NCI-H1436 (cell line): Measurements from ENCODE around the gene SCYGR4.
"Not testable (repeated sequence)": the region's sequence is repeated elsewhere in the genome, so short reads cannot be mapped to it uniquely, and the experiment has no call there.

ENCODE experiments used
- DNase-seq: peaks from one replicate; lab custom pipeline; 2025; lab: John Stamatoyannopoulos, UW

The SCYGR4 gene, protein sequence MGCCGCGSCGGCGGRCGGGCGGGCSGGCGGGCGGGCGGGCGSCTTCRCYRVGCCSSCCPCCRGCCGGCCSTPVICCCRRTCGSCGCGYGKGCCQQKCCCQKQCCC

DNA sequence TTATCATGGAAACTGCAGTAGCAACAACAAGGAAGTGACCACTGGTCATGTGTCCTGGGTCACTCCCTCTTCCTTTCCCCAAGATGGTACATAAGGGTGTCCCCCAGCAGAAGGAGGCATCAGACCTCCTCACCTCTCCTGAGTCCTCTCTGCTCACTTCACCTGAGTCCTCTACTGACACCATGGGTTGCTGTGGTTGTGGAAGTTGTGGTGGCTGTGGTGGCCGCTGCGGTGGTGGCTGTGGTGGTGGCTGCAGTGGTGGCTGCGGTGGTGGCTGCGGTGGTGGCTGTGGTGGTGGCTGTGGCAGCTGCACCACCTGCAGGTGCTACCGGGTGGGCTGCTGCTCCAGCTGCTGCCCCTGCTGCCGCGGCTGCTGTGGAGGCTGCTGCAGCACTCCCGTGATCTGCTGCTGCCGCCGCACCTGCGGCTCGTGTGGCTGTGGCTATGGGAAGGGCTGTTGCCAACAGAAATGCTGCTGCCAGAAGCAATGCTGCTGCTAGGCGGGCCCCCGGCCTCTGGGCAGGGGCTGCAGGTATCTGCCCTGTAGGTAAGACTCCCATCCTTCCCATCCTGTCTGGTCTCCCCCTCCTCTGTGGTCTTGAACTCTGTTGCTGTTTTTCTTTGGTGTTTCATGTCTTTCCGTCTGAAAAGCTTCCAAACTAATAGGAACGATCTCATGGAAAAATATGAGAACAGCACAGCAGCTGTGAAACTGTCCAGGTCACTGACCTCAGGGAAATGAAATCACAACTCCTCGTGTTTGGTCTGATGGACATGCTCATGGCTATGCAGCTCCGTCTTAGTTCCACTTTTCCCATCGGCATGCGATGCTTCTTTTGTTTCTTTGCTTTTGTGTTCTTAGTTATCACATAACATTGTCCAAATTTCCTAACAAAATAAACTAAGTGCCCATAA is at the start of gene SCYGR4:
Gene SCYGR4 (plus strand): TSS at position 183 of the 915 bp plus-strand sequence. CDS start 0 bp downstream, at position 183.
- no peak for DNase-seq

DNA sequence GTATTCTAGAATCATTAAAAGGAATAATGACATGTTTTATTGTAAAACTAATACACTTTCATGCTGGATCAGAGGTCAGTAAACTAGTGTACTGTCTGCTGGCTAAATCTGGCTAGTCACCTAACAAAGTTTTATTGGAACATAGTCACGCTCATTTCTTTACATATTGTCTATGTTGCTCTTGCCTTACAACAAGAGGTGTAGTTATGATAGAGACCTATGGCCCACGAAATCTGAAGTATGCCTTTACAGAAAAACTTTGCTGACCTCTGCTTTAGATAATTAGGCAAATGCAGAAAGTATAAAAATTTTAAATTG is 48.5 kb upstream of the SCYGR4 start:
- no peak for DNase-seq

DNA sequence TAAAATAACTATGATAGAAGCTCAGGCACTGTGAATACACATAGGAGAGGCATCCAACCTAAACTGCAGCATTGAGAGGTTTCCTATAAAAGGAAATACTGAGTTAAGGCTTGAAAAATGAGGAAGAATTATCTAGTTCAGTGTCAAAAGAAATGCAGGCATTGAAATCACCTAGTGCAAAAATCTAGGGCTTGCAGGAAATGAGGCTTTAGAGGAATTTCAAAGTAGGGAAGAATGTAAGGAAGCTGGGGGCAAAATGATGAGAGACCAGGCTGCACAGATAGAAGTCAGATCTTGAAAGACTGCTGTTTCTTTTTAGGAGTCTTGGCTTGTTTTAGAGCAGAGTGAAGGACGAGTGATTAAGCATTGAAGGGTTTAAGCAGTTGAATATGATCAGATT is 46.7 kb upstream of the SCYGR4 start:
- DNase-seq: no peak

DNA sequence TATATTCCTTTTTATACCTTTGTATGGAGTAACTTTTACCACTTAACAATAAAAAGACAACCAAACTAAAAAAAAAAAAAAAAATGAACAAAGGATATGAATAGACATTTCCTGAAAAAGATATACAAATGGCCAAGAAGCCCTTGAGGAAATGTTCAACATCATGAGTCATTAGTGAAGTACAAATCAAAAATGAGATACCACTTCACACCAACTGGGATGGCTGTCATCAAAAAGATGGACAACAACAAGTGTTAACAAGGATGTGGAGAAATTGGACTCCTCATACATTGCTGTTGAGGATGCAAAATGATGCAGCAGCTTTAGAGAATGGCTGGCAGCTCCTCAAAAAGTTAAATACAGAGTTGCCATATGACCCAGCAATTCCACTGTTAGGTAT is 41.2 kb upstream of the SCYGR4 start:
- no peak for DNase-seq

DNA sequence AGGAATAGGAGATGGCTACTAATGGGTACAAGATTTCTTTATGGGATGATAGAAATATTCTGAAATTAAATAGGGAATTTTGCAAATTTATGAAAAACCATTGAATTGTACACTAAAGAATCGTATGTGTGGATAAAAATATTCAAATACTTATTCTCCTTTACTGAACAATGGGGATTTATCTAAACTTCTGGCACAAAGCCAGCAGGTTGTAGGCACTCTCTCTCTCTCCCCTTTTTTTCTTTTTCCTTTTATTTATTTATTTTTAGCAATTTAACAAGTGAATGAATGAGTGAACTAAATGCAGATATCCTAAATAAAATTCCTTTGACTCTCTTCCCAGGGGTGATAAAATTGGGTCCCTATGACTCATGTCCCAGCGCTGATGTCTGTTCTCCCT is 40.5 kb upstream of the SCYGR4 start:
- DNase-seq: no peak

DNA sequence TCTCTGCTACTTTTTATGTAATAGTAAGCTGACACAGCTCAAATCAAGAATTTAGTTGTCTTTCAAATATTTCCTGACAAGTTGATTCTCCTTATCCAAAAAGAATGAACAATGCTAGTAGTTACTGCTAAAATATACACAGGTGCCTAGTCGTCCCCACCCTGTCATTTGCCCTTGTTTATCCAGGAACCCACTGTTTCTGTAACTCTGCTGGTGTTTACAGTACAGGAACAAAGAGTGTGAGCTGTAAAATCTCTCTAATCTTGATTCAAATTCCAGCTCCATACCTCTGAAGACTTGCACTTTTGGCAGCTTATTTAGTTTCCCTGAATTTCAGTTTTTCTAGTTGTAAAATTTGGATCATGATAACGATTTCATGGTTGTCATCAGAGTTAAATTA is 39.7 kb upstream of the SCYGR4 start:
- DNase-seq: no peak

DNA sequence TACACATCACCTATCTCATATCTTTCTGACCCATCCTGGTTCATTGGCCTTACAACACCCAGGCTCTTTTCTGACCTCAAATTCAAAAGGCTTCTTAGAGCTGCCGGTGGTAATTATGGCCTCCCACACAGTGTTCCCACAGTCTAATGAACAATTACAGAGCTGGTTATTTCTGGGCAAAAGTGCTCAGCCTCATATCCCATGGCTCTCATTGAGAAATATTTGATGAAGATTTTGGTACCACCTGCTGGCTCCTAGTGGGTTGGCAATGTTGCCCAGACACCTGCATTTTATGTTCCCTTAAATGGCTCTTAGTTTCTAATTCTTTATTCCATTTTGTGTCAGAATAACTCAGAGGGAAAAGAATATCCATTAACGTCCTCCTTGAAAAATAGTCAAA is 38.7 kb upstream of the SCYGR4 start:
- no peak for DNase-seq

DNA sequence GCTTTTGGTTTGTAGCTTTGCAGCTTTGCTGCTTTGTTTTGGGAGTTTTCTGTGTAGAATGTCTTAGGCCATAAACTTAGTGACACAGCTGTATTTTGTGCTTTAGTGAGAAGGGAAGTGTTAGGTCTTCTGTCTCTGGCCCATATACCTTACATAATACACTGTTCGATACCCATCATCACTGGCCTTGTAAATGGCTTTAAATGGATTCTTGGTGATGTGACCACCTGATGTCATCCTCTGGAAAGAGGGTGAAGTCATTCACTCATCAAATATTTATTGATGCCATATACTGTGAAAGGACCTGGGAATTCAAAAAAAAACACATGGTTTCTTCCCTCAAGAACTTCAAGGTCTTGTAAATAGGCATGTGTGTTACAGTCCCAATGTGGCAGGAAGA is 37.5 kb upstream of the SCYGR4 start:
- DNase-seq: no peak

DNA sequence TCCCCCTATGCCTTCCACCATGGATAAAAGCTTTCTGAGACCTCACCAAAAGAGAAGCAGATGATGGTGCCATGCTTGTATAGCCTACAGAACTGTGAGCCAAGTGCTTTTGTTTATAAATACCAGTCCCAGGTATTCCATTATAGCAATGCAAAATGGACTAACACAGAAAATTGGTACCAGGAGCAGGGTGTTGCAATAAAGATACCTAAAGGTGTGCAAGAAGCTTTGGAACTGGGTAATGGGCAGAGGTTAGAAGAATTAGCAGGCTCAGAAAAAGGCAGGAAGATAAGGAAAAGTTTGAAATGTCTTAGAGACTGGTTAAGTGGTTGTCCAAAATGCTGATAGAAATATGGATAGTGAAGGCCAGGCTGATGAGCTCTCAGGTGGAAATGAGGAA is 34.9 kb upstream of the SCYGR4 start:
- DNase-seq: no peak

DNA sequence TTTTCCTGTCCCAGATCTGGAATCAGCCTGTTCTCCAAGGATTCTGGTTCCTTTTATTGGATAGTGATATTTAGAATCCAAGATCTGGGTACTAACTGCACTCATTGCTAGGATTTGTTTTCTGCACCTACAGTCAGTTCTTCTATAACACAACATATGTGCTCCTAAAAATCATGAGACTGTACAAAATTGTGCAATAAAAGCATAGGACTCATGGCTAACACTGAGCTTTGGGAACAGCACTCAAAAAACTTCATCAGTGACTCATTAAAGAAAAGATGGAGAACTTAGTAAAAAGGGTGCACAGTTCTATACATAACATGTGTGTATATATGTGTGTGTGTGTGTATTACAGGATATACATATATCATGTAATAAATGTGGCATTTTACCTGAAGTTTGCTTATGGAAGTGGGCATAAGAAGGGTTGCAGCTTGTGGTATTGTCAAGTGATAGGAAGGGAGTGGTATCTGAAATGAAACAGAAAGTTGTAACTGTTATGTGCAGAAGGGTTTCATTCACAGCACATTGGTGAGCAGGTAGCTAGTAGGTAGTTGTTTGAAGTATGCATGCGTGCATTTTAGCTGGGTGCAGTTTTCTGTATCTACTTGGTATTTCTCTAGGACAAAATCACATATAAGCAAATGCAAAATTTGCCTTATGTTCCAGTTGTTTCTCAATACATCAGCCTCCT is 24.5 kb upstream of the SCYGR4 start:
- DNase-seq: no peak

DNA sequence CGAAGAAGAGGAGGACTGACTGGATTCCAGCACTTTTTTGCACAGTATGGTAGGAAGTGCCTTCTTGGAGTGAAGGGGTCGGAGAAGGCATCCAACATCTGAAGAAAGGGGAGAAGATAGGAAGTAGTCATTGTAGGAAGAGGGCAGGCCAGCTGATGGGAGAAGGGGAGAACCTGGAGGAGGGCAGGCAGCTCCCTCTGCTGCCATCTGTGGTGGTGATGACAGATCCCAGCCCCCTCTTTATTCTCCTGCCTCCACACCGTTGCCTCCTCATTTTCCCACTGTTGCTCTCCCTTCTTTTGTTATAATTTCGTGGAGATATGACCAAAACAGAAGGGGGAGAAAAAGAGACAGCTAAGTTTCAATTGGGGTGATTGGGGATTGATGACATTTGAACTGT is 21.5 kb upstream of the SCYGR4 start:
- DNase-seq: no peak

DNA sequence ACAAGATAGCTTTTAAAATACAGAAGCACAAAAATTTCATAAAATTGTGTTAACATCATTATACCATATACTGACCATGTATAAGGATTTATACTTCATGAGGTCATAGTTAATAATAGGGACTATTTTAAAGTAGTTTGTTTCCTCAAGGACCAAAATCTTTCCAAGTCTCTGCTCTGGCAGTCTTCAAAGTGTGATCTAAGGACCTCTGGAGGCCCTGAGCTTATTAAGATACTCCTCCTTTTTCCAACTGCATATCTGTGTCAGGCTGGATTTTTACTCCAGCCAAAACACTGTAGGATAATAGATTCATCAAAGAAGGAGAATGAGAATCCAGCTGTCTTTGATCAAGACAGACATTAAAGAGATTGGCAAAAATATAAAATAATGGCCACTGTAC is 20.3 kb upstream of the SCYGR4 start:
- DNase-seq: no peak

DNA sequence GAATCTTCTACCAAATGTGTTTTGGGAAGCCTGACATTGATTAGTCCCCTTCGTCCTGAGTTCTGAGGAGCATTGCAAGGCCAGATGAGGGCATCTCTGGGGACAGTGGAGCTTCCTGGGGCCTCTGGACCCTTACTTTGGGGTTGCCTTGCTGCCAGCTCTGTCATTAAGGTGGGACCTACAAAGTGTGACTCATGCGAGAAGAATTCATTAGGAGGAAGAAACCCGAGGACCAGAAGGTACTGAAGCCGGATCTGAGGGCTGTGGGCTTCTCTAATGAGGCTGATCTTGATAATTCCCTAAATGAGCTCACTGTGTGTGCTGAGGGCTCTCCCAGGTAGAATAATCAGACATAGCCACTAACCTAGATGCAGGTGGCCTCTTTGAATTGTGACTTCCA is 19.3 kb upstream of the SCYGR4 start:
- DNase-seq: no peak

DNA sequence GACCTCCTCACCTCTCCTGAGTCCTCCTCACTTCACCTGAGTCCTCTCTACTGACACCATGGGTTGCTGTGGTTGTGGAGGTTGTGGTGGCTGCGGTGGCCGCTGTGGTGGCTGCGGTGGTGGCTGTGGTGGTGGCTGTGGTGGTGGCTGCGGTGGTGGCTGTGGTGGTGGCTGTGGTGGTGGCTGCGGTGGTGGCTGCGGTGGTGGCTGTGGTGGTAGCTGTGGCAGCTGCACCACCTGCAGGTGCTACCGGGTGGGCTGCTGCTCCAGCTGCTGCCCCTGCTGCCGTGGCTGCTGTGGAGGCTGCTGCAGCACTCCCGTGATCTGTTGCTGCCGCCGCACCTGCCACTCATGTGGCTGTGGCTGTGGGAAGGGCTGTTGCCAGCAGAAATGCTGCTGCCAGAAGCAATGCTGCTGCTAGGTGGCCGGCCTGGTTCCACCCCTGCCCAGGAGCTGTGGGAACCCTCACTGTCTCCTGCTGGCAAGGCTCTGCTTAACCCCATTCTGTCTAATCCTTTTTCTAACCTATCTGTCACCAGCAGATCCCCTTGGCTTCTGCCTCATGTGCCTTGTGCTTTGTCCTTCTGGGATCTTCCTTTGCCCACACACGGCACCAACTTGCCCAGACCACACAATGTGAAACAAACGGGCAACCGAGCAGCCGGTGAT is 18.3 kb upstream of the SCYGR4 start, which contains the start of gene SCYGR2:
Gene SCYGR2 (plus strand): TSS at position 59 of the 669 bp plus-strand sequence. CDS start 0 bp downstream, at position 59.
- DNase-seq: not testable (repeated sequence)

DNA sequence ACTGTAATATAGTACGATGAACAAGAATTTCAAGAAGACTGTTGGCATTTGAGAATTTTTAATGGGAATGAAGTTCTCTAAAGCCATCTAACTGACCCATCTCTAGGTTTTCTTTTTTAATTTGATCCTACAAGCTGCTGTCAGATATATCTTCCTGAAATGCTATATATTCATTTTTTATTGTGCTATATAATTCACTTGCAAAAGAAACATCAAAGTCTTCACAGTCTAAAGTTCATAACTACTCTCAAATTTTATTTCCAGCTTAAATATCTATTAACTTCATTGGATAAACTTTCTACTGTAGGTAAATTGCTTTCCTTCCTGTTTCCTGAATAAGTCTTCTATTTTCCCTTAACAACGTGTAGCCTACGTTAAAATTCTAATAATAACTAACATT is 14.9 kb upstream of the SCYGR4 start:
- no peak for DNase-seq

DNA sequence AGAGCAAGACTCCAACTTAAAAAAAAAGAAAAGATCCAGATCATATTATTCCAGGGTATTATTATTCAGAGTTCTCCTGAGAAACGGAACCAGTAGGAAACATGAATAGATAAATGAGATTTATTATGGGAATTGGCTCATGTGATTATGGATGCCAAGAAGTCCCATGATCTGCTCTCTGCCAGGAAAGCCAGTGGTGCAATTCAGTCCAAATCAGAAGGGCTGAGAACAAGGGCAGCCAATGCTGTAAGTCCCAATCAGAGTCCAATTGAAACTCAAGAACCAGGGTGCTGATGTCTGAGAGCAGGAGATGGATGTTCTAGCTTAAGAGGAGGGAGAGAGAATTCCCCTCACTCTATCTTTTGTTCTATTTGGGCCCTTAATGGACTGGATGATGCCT is 10.8 kb upstream of the SCYGR4 start:
- DNase-seq: no peak

DNA sequence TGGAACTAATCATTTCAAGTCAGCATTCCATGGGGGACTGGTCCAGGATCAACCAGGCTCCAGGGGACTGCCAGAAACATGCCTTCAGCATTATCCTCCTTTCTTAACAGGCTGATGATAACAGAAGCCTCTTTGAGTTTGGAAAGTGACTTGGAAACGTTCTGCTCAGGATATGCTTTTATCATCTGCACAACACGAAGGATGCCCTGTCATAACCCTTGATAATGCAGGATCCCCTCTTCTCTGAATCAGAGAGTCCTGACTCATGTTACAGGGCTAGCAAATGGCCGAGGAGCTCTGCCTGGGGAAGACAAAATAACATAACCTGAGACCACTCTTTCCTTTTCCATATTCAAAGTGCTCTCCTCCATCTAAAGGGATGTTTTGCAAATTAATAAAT is 9.4 kb upstream of the SCYGR4 start:
- no peak for DNase-seq

DNA sequence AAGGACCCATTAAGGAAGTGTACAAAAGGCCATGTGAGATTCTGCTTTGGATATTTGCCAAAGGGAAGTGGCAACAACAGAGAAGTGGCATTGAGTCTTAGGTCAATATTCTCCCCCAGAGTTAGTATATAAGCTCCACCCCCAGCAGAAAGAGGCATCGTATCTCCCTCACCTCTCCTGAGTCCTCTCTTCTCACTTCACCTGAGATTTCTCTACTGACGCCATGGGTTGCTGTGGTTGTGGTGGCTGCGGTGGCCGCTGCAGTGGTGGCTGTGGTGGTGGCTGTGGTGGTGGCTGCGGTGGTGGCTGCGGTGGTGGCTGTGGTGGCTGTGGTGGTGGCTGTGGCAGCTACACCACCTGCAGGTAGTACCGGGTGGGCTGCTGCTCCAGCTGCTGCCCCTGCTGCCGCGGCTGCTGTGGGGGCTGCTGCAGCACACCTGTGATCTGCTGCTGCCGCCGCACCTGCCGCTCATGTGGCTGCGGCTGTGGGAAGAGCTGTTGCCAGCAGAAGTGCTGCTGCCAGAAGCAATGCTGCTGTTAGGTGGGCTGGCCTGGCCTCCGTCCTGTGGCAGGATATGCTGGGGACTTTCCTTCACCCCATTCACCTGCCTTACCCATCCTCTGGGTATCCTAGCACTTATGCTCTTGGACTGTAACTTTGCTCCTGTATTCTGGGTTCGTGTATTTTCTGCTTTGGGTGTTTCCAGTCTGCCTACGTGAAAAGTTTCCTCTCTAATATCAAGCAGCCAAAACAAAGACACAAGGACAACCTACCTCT is 8.5 kb upstream of the SCYGR4 start:
- DNase-seq: no peak

DNA sequence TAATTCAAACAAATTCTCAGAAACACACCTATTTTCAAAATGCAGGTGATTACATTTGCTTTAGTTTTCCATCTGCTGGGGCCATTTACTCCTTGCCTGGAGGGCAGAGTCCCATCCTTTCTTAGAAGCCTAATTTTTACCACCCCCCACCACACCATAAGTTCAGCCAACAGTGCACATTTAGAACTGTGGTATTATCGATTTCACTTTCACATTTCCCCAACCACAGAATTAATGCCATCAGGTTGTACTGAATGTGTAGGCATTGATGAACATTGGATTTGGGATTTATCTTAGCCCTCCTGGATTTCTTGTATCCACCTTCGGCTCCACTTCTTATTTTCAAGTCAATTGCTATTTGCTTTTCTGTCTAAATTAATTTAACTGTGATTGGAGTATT is 7.2 kb upstream of the SCYGR4 start:
- no peak for DNase-seq

DNA sequence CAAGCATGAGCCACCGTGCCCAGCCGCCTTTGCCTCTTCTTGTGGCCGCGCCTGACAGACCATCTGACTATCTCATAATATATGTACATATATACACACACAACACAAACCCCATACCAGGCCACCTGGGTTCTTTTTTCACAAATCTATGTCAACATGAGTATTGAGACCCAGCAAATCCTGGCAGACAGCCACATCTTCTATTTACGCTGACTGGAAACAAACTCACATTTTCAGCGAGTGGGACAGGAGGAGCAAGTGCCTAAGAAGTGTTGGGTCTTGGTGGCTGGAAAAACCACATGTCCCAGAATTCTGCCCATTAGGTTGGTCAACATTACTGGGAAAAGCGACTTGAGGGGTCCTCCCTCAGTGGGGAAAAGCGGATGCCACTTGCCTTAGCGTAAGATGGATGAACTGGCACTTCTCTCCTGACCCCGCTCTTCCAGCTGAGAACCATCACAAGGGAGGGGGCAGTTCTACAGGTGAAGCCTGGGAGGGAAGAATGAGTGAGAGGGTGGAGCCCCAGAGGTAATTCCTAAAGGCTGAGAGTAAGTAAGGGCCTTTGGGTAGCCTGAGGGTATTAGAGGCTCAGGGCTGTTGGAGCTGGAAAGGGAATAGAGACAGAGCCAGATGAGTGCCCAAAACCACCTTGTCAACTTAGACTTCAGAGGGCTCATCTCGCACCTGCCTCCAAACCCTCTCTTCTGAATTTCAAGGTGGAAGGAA is 4.6 kb upstream of the SCYGR4 start:
- DNase-seq: no peak

DNA sequence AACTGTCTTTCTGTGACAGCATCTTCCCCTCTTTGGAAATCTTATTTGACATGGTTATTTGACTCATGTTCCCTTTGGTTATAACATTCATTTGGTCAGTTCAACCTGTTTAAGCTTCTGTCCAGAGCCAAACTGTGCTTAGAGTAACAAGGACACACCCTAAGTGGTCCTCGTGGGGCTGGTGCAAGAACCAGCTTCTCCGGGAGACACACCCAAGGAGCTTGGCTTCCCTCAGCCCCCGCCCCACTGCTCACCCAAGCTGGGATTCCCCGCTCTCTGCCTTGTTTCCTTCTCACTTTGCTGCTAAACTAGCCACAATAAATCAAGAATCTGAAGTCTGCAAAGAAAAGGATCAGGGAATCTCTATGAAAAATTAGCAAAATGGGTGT is 4.0 kb upstream of the SCYGR4 start:
- no peak for DNase-seq
